Vagina (tissue), 2 donors: ENCODE data around the gene PRSS57. TPM values are rescaled to one million over a fixed set of nuclear protein-coding genes. Genes with fewer than 3 reads are reported as not detected.

Experiments used
- DNase-seq, 2 donors: peaks; one replicate each; pipeline ENCODE4 v3.0.0-alpha.2; 2017; ENCODE audit errors: extremely low spot score in 2 of 2
- H3K27ac ChIP-seq: fragments of 200-600 bp; sonication (generic); one replicate; pipeline ENCODE4 v1.5.1; 2019
- H3K27me3 ChIP-seq: fragments of 200-600 bp; sonication (generic); one replicate; pipeline ENCODE4 v1.5.1; 2019
- H3K36me3 ChIP-seq, 2 donors: fragments of 200-600 bp; sonication (generic); one replicate each; pipeline ENCODE4 v1.5.1; 2017 to 2019
- H3K4me1 ChIP-seq: fragments of 200-600 bp; sonication (generic); one replicate; pipeline ENCODE4 v1.5.1; 2019
- H3K4me3 ChIP-seq, 2 donors: fragments of 200-600 bp; sonication (generic); 1 replicate in 1 of 2; 2 replicates in 1 of 2; pipeline ENCODE4 v1.5.1; 2016 to 2019
- H3K9me3 ChIP-seq: fragments of 200-600 bp; sonication (generic); one replicate; pipeline ENCODE4 v1.5.1; 2019
- POLR2A ChIP-seq, 2 donors: fragments of 450-650 bp; IDR thresholded peaks; one replicate each; pipeline ENCODE4 v1.6.1; 2017; ENCODE audit warnings: antibody characterized with exemption in 2 of 2, mild to moderate bottlenecking in 2 of 2, moderate library complexity in 2 of 2
- POLR2AphosphoS5 ChIP-seq, 2 donors: sonication (generic); formaldehyde crosslinking; IDR thresholded peaks; one replicate each; pipeline ENCODE4 v1.9.0; 2017; ENCODE audit warnings: antibody characterized with exemption in 2 of 2, mild to moderate bottlenecking in 2 of 2, low read depth in 1 of 2; ENCODE audit not compliant: insufficient read depth in 1 of 2
- intact Hi-C: fragments of 100-400 bp; cut with DNase I; formaldehyde crosslinking; loops from one replicate; pipeline ENCODE4 v1.15.1; 2023
- total RNA-seq: library from RNA; depleted of rRNA; stranded (reverse); fragments of >200 nt; gene quantifications from one replicate; pipeline ENCODE4 v1.2.3, GENCODE V29; 2016
- TF ChIP-seq, protein P1 (sequence below), 3 experiments: fragments of 450-650 bp in 2 of 3; fragments of 200-600 bp in 1 of 3; sonication (generic) in 1 of 3; IDR thresholded peaks; one replicate each; pipeline ENCODE4 v1.5.1; 2017 to 2019; ENCODE audit warnings: antibody characterized with exemption in 3 of 3, mild to moderate bottlenecking in 2 of 3, moderate library complexity in 2 of 3

PRSS57 gene
- total RNA-seq, 1 donor from 2014 or later = not detected

DNA sequence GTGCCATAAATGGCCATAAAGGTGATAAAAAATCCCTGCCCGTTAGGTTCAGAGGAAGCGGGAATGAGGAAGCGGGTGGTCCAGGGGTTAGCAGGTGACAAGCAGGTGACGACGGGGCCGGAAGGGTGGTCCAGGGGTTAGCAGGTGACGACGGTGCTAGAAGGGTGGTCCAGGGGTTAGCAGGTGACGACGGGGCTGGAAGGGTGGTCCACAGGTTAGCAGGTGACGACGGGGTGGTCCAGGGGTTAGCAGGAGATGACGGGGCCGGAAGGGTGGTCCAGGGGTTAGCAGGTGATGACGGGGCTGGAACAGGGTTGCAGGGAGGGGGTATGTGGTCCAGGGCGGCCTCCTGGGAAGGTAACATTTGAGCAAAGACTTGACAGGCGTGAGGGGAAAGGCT lies 6.3 kb downstream of the PRSS57 start:
- no peaks in the 10 kb centered on the region for H3K27me3 ChIP-seq
- intact Hi-C loops = no loop called here
- H3K36me3 ChIP-seq = no peaks in the 10 kb centered on the region
- TF ChIP-seq POLR2AphosphoS5 (IDR thresholded peaks at IDR 0.05; ENCODE audit: insufficient read depth in 1 of 2, low read depth in 1 of 2) (no peak), POLR2A (IDR thresholded peaks at IDR 0.05) (no peak)
- TF ChIP-seq, protein P1, sequence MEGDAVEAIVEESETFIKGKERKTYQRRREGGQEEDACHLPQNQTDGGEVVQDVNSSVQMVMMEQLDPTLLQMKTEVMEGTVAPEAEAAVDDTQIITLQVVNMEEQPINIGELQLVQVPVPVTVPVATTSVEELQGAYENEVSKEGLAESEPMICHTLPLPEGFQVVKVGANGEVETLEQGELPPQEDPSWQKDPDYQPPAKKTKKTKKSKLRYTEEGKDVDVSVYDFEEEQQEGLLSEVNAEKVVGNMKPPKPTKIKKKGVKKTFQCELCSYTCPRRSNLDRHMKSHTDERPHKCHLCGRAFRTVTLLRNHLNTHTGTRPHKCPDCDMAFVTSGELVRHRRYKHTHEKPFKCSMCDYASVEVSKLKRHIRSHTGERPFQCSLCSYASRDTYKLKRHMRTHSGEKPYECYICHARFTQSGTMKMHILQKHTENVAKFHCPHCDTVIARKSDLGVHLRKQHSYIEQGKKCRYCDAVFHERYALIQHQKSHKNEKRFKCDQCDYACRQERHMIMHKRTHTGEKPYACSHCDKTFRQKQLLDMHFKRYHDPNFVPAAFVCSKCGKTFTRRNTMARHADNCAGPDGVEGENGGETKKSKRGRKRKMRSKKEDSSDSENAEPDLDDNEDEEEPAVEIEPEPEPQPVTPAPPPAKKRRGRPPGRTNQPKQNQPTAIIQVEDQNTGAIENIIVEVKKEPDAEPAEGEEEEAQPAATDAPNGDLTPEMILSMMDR (IDR thresholded peaks at IDR 0.05) = no peak
- no peak overlapping the region for H3K27ac ChIP-seq
- no peaks in the 10 kb centered on the region for H3K4me1 ChIP-seq
- no peak for DNase-seq
- H3K4me3 ChIP-seq = no peak overlapping the region
- H3K9me3 ChIP-seq = no peaks in the 10 kb centered on the region

DNA sequence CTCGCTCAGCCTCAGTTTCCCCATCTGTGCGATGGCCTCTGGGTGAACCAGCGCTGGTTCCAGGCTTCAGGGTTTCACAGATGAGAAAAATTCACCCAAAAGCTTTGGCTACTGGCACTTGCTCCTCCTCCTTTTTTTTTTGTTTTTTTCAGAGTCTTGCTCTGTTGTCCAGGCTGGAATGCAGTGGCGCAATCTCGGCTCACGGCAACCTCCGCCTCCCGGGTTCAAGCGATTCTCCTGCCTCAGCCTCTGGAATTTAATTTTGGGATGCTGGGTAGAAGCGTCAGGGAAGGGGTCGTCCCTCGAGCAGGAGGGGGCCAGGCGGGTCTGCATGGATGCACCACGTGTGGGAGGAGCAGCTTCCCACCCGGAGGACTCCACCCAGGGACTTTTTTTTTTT lies 7.0 kb downstream of the PRSS57 start:
- Histone ChIP-seq H3K9me3 (no peaks in the 10 kb centered on the region), H3K27ac (no peak overlapping the region), H3K27me3 (no peaks in the 10 kb centered on the region), H3K4me3 (no peak overlapping the region), H3K36me3 (no peaks in the 10 kb centered on the region), H3K4me1 (no peaks in the 10 kb centered on the region)
- intact Hi-C loops = no loop called here
- DNase-seq = no peak
- TF ChIP-seq POLR2A (IDR thresholded peaks at IDR 0.05) (no peak), POLR2AphosphoS5 (IDR thresholded peaks at IDR 0.05; ENCODE audit: insufficient read depth in 1 of 2, low read depth in 1 of 2) (no peak)
- TF ChIP-seq, protein P1 (IDR thresholded peaks at IDR 0.05) = no peak

DNA sequence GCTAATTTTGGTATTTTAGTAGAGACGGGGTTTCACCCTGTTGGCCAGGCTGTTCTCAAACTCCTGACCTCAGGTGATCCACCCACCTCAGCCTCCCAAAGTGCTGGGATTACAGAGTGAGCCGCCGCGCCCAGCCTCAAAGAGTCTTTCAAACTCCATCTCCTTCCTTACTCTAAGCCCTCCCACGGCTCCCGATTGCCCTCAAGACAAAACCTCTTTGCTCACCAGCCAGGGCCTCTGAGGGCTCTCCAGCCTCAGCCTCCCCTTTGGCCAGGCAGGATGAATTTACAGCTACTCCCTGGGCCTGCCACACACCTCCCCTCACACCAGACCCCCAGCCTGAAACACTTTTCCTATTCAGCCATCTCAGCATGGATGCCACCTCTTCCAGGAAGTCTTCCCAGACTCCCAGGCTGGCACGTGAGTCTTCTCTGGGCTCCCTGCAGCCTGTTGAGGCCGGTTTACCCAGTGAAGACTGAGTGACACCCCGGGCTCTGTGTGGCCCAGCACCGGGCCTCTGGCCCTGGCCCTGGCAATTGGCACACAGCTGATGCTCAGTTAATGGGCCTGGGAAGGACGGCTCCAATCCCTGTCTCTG lies 7.6 kb downstream of the PRSS57 start:
- TF ChIP-seq, protein P1 (IDR thresholded peaks at IDR 0.05) = no peak
- TF ChIP-seq POLR2A (IDR thresholded peaks at IDR 0.05) (no peak), POLR2AphosphoS5 (IDR thresholded peaks at IDR 0.05; ENCODE audit: insufficient read depth in 1 of 2, low read depth in 1 of 2) (no peak)
- no peaks in the 10 kb centered on the region for H3K36me3 ChIP-seq

DNA sequence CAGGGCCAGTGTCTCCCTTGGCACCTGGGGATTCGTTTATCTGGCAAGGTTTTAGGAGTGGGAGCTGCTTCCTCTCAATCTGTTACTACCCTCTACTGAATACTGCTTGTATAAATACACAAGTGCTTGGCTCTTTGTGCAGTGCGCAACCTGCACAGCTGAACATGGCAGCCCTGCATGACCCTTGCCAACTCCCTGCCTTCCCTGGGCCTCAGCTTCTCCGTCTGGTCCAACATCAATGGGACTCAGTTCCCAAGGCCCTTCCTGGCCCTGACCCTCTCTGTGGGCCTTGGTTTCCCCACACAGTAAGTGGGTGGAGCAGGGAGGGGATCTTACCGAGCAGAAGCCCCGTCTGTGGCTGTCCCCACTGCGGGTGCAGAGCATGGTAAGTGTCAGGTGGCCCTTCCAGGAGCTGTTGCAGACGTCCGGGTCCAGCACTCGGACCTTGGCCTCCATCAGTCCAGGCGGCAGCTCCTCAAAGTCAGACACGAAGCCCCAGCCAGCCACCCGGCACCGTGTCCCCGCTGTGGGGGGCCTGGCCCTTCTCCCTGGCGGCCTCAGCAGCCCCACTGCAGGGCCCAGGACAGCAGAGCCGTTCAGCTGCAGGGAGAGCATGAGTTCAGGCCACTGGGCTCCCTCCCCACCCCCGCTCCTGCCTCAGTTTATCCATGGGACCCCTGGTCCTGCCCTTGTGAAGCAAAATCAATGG lies 8.5 kb downstream of the PRSS57 start:
- no peak overlapping the region for H3K4me3 ChIP-seq
- TF ChIP-seq POLR2A (IDR thresholded peaks at IDR 0.05) (no peak), POLR2AphosphoS5 (IDR thresholded peaks at IDR 0.05; ENCODE audit: insufficient read depth in 1 of 2, low read depth in 1 of 2) (no peak)
- TF ChIP-seq, protein P1 (IDR thresholded peaks at IDR 0.05) = no peak
- no peaks in the 10 kb centered on the region for H3K27me3 ChIP-seq
- H3K36me3 ChIP-seq = no peaks in the 10 kb centered on the region
- no peak overlapping the region for H3K27ac ChIP-seq
- intact Hi-C loops = no loop called here
- H3K4me1 ChIP-seq = no peaks in the 10 kb centered on the region
- no peak for DNase-seq
- no peaks in the 10 kb centered on the region for H3K9me3 ChIP-seq

More for the DNA sequence above, 7.6 kb downstream of the PRSS57 start:
- no peaks in the 10 kb centered on the region for H3K9me3 ChIP-seq
- DNase-seq = no peak
- H3K27ac ChIP-seq = no peak overlapping the region
- no peaks in the 10 kb centered on the region for H3K4me1 ChIP-seq
- H3K27me3 ChIP-seq = no peaks in the 10 kb centered on the region
- intact Hi-C loops = no loop called here
- H3K4me3 ChIP-seq = no peak overlapping the region

DNA sequence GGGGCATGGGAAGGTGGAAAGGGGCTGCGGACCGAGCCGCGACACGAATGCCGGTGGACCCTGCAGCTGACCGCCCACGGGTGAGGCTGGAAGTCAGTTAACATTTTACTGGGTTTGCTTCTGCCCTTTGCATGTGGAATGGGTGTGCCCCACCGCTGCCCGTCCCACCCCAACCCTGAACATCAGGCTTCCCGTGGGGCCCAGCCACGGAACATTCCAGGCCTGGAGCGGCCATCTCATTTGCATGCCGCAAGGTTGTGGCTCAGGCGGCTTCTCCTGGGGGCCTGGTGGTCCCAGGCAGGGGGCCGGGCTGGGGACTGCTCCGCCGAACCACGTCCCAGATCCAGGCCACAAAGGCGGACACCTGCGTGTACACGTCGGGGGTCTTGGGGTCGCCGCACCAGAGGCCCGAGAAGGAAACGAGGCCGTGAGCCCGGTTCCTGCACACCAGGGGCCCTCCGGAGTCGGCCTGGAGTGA lies 9.8 kb downstream of the PRSS57 start:
- TF ChIP-seq POLR2A (IDR thresholded peaks at IDR 0.05) = no peak
- TF ChIP-seq, protein P1 (IDR thresholded peaks at IDR 0.05) = no peak
- no peak for TF ChIP-seq POLR2AphosphoS5 (IDR thresholded peaks at IDR 0.05; ENCODE audit: insufficient read depth in 1 of 2, low read depth in 1 of 2)
- Histone ChIP-seq H3K4me1 (no peaks in the 10 kb centered on the region), H3K4me3 (no peak overlapping the region), H3K36me3 (no peaks in the 10 kb centered on the region), H3K27me3 (no peaks in the 10 kb centered on the region), H3K27ac (no peak overlapping the region), H3K9me3 (no peaks in the 10 kb centered on the region)
- intact Hi-C loops = no loop called here
- no peak for DNase-seq
